IMR-90 (cell line): ENCODE data around the gene DENND1A. TPM values are rescaled to one million over a fixed set of nuclear protein-coding genes. Genes with fewer than 3 reads are reported as not detected.

Source experiments
- ATAC-seq: fragments of 200-7000 bp; cut with Tn5 transposase; 2 replicates; pipeline ENCODE4 v1.9.1; 2020; ENCODE audit warnings: low read depth, mild to moderate bottlenecking, moderate library complexity
- BruUV-seq: library from RNA; stranded (reverse); fragments of 400-500 nt; replicated peaks from 2 replicates; lab custom pipeline; 2021; lab: Mats Ljungman, UMichigan
- CTCF ChIA-PET: fragments of 300-600 bp; formaldehyde crosslinking; extraction: SDS; loops from one replicate; lab custom pipeline; 2021; ENCODE audit warnings: antibody characterized with exemption; lab: Yijun Ruan, JAX
- POLR2A ChIA-PET: fragments of 300-600 bp; sonication (Branson Sonifier 250); formaldehyde crosslinking; loops from one replicate; lab custom pipeline; 2022; ENCODE audit warnings: antibody characterized with exemption; ENCODE audit not compliant: unreplicated experiment; lab: Charles Lee
- DNase-seq: peaks from one replicate; pipeline ENCODE4 v3.0.0; 2013
- H2AFZ ChIP-seq: replicated peaks from 2 replicates; pipeline ENCODE3; 2013; ENCODE audit warnings: low read length, mild to moderate bottlenecking; ENCODE audit not compliant: poor library complexity
- H2AK5ac ChIP-seq: 2 replicates; pipeline ENCODE4 v1.6.1; 2013; ENCODE audit warnings: low read depth, low read length, inconsistent platforms
- H2AK9ac ChIP-seq: replicated peaks from 2 replicates; pipeline ENCODE3; 2013; ENCODE audit warnings: mild to moderate bottlenecking, low read depth, low read length, moderate library complexity; ENCODE audit not compliant: poor library complexity
- H2BK120ac ChIP-seq: 2 replicates; pipeline ENCODE4 v1.6.1; 2013; ENCODE audit warnings: low read depth, low read length, inconsistent platforms
- H2BK15ac ChIP-seq: 3 replicates; pipeline ENCODE4 v1.6.1; 2013; ENCODE audit warnings: low read depth, low read length, inconsistent platforms
- H2BK20ac ChIP-seq: 2 replicates; pipeline ENCODE4 v1.6.1; 2013; ENCODE audit warnings: low read depth, mild to moderate bottlenecking, inconsistent platforms, low read length, moderate library complexity
- H2BK5ac ChIP-seq: 2 replicates; pipeline ENCODE4 v1.6.1; 2013; ENCODE audit warnings: mild to moderate bottlenecking, low read depth, low read length, inconsistent platforms; ENCODE audit not compliant: poor library complexity, severe bottlenecking
- H3K14ac ChIP-seq: replicated peaks from 2 replicates; pipeline ENCODE4 v1.6.1; 2013; ENCODE audit warnings: low read depth, low read length, inconsistent platforms
- H3K18ac ChIP-seq: 2 replicates; pipeline ENCODE4 v1.6.1; 2013; ENCODE audit warnings: low read depth, low read length, control low read depth
- H3K23ac ChIP-seq: 2 replicates; pipeline ENCODE4 v1.6.1; 2013; ENCODE audit warnings: low read depth, low read length, inconsistent platforms
- H3K27ac ChIP-seq: 2 replicates; pipeline ENCODE4 v1.5.1; 2013; ENCODE audit warnings: mild to moderate bottlenecking, control low read depth, low read length; ENCODE audit not compliant: insufficient read depth
- H3K27me3 ChIP-seq: 2 replicates; pipeline ENCODE4 v1.6.1; 2013; ENCODE audit warnings: low read length; ENCODE audit not compliant: control insufficient read depth, insufficient read depth
- H3K36me3 ChIP-seq: 2 replicates; pipeline ENCODE4 v1.6.1; 2013; ENCODE audit warnings: low read length, mixed read lengths; ENCODE audit not compliant: control insufficient read depth, insufficient read depth
- H3K4ac ChIP-seq: 2 replicates; pipeline ENCODE4 v1.6.1; 2013; ENCODE audit warnings: low read depth, low read length, inconsistent platforms
- H3K4me1 ChIP-seq: 2 replicates; pipeline ENCODE4 v1.6.1; 2013; ENCODE audit warnings: low read length, mixed read lengths; ENCODE audit not compliant: control insufficient read depth, insufficient read depth
- H3K4me2 ChIP-seq: 2 replicates; pipeline ENCODE4 v1.6.1; 2013; ENCODE audit warnings: low read depth, mild to moderate bottlenecking, control low read depth, low read length, moderate library complexity
- H3K4me3 ChIP-seq: 2 replicates; pipeline ENCODE4 v1.5.1; 2013; ENCODE audit warnings: low read depth, mild to moderate bottlenecking, control low read depth, low read length, moderate library complexity; ENCODE audit not compliant: insufficient read depth
- H3K56ac ChIP-seq: 2 replicates; pipeline ENCODE4 v1.6.1; 2013; ENCODE audit warnings: low read length, inconsistent platforms; ENCODE audit not compliant: insufficient read depth; ENCODE audit errors: extremely low read depth
- H3K79me1 ChIP-seq, 2 experiments: 2 replicates each; pipeline ENCODE4 v1.6.1; 2013; ENCODE audit warnings: low read length in 2 of 2, inconsistent platforms in 1 of 2, low read depth in 1 of 2
- H3K9ac ChIP-seq: 2 replicates; pipeline ENCODE4 v1.6.1; 2013; ENCODE audit warnings: low read depth, low read length, control low read depth
- H3K9me1 ChIP-seq: 2 replicates; pipeline ENCODE4 v1.6.1; 2013; ENCODE audit warnings: low read length, inconsistent platforms; ENCODE audit not compliant: insufficient read depth
- H3K9me3 ChIP-seq: 2 replicates; pipeline ENCODE4 v1.6.1; 2013; ENCODE audit warnings: low read length; ENCODE audit not compliant: control insufficient read depth, insufficient read depth
- H4K20me1 ChIP-seq: 2 replicates; pipeline ENCODE4 v1.6.1; 2013; ENCODE audit warnings: low read length, inconsistent platforms; ENCODE audit not compliant: insufficient read depth
- H4K5ac ChIP-seq: 2 replicates; pipeline ENCODE4 v1.6.1; 2013; ENCODE audit warnings: mild to moderate bottlenecking, low read depth, low read length, control low read depth
- H4K8ac ChIP-seq, 2 experiments: 2 replicates each; pipeline ENCODE4 v1.6.1; 2013; ENCODE audit warnings: low read depth in 2 of 2, low read length in 2 of 2, control low read depth in 1 of 2, inconsistent platforms in 1 of 2
- H4K91ac ChIP-seq: 2 replicates; pipeline ENCODE4 v1.6.1; 2013; ENCODE audit warnings: low read depth, low read length, inconsistent platforms; ENCODE audit not compliant: insufficient read depth
- BHLHE40 ChIP-seq: fragments of 150-350 bp; IDR thresholded peaks from 2 replicates; pipeline ENCODE4 v1.6.1; 2016; ENCODE audit warnings: mild to moderate bottlenecking, low read depth, low read length
- CEBPB ChIP-seq: IDR thresholded peaks from 2 replicates; pipeline ENCODE4 v1.6.1; 2012; ENCODE audit warnings: low read depth, low read length, improper control_type of control experiment
- MAZ ChIP-seq: IDR thresholded peaks from 2 replicates; pipeline ENCODE4 v1.6.1; 2012; ENCODE audit warnings: low read depth, mild to moderate bottlenecking, low read length, improper control_type of control experiment, moderate library complexity, borderline replicate concordance
- RCOR1 ChIP-seq: IDR thresholded peaks from 2 replicates; pipeline ENCODE4 v1.6.1; 2012; ENCODE audit warnings: mild to moderate bottlenecking, low read length, improper control_type of control experiment; ENCODE audit not compliant: insufficient replicate concordance
- SMC3 ChIP-seq: fragments of 150-350 bp; IDR thresholded peaks from 2 replicates; pipeline ENCODE4 v1.6.1; 2016; ENCODE audit warnings: low read depth, mild to moderate bottlenecking, antibody characterized with exemption, low read length, moderate library complexity
- WGBS, 2 experiments: methylation state at CpG; one replicate each; pipeline versions ENCODE4 v1.1.5 to v1.1.7; 2013; ENCODE audit warnings: missing lambda C conversion rate in 2 of 2; ENCODE audit not compliant: insufficient read length in 1 of 2; ENCODE audit errors: extremely low coverage in 2 of 2; 5-methylcytosine and 5-hydroxymethylcytosine counted together
- dilution Hi-C: fragments of 300-500 bp; cut with HindIII; formaldehyde crosslinking; loops from one replicate; pipeline ENCODE4 v1.14.3; 2018; ENCODE audit warnings: low sequenced_read_pairs; ENCODE audit not compliant: unreplicated experiment
- in situ Hi-C: fragments of 300-500 bp; cut with MboI; formaldehyde crosslinking; loops from 3 replicates; pipeline ENCODE4 v1.14.3; 2019; ENCODE audit warnings: low sequenced_read_pairs, inconsistent platforms, mixed read lengths
- intact Hi-C: fragments of 100-400 bp; cut with micrococcal nuclease; formaldehyde crosslinking; loops from 2 replicates; pipeline ENCODE4 v1.10.0; 2022
- polyA plus RNA-seq, 3 experiments: library from polyadenylated mRNA; depleted of rRNA; stranded (reverse); fragments of >200 nt; gene quantifications; 2 replicates each; pipeline ENCODE4 v1.2.3, GENCODE V29; 2012; ENCODE audit warnings: low replicate concordance in 1 of 3
- total RNA-seq: library from RNA; depleted of rRNA; stranded (reverse); fragments of >200 nt; gene quantifications from 2 replicates; pipeline ENCODE4 v1.2.3, GENCODE V29; 2012

DENND1A gene
- total and polyA plus RNA-seq, 2 of the 4 experiments (the other 2 are of a cell fraction): 21.4 to 27.6 TPM

GRCh38 chr9:123400926-123401503, 528.9 kb downstream of the DENND1A start:
- Histone ChIP-seq H3K27ac (no peak overlapping the region), H3K9me1 (no peaks in the 10 kb centered on the region), H2BK120ac (no peak overlapping the region), H2AK9ac (no peak overlapping the region), H3K56ac (no peak overlapping the region), H3K4me3 (no peak overlapping the region), H4K20me1 (no peaks in the 10 kb centered on the region), H4K91ac (no peak overlapping the region), H2BK5ac (no peak overlapping the region), H3K79me1 (no peaks in the 10 kb centered on the region), H3K18ac (no peak overlapping the region), H3K23ac (no peak overlapping the region), H2BK15ac (no peak overlapping the region), H3K4ac (no peak overlapping the region), H2BK20ac (no peak overlapping the region), H2AK5ac (no peak overlapping the region), H3K9ac (no peak overlapping the region), H3K9me3 (no peaks in the 10 kb centered on the region), H2AFZ (no peak overlapping the region), H4K5ac (no peak overlapping the region), H3K27me3 (no peaks in the 10 kb centered on the region), H4K8ac (no peak overlapping the region), H3K4me2 (no peak overlapping the region; the same call in 1 of the 2 replicates), H3K36me3 (no peaks in the 10 kb centered on the region), H3K14ac (no peak overlapping the region), H3K4me1 (no peaks in the 10 kb centered on the region; the same call in 1 of the 2 replicates)
- intact Hi-C loops (loop anchor here (10.0 kb wide), 1 partner anchor 234 kb away; no protein-coding TSS in a partner anchor), dilution Hi-C loops (no loop called here), in situ Hi-C loops (loop anchor here (10.0 kb wide), 1 partner anchor 914 kb away; no protein-coding TSS in a partner anchor)
- BruUV-seq: no TSS peak
- CTCF ChIA-PET: interaction anchor here (0.6 kb wide), 2 partner anchors 15 to 45 kb away, joined by 3 read pairs; no protein-coding TSS in a partner anchor
- ATAC-seq: peak; percentile 26
- TF ChIP-seq CEBPB (no peak), RCOR1 (no peak), BHLHE40 (no peak), SMC3 (no peak), MAZ (no peak)
- DNase-seq: no peak
- POLR2A ChIA-PET: no interaction called here
- 14% methylated on average over 1 of the region's 13 CpGs; no CpG with 5 or more reads in 1 of the 2 experiments for WGBS, 2 experiments
